Natural killer cell treated with Interleukin-12 subunit alpha and Interleukin-12 subunit beta and Interleukin-15 and Interleukin-18, amount 100 ng/mL, for 72 hours (primary cell): Measurements from ENCODE around the gene P3H1. TPM values are rescaled to one million over a fixed set of nuclear protein-coding genes. Genes with fewer than 3 reads are reported as not detected.
"Not testable (repeated sequence)": the region's sequence is repeated elsewhere in the genome, so short reads cannot be mapped to it uniquely, and the experiment has no call there.

Source experiments
- ATAC-seq, 2 donors: fragments of 150-1000 bp; cut with Tn5 transposase in 1 of 2; sonication (Bioruptor Pico), chemical (Tn5 transposase) in 1 of 2; 2 replicates each; pipeline ENCODE4 v1.10.0; 2021
- DNase-seq: peaks from one replicate; pipeline ENCODE4 v3.0.0; 2022; ENCODE audit warnings: low spot score
- H3K27ac Mint-ChIP-seq, 2 donors: 1 replicate in 1 of 2; 2 replicates in 1 of 2; pipeline ENCODE4 v1.8.0; 2022; ENCODE audit warnings: mixed read lengths in 2 of 2, mild to moderate bottlenecking in 1 of 2, moderate library complexity in 1 of 2
- H3K27me3 Mint-ChIP-seq, 2 donors: 1 replicate in 1 of 2; 2 replicates in 1 of 2; pipeline ENCODE4 v1.8.0; 2022; ENCODE audit warnings: mixed read lengths in 2 of 2
- H3K36me3 Mint-ChIP-seq: one replicate; pipeline ENCODE4 v1.8.0; 2022; ENCODE audit warnings: mixed read lengths
- H3K4me1 Mint-ChIP-seq, 2 donors: 1 replicate in 1 of 2; 2 replicates in 1 of 2; pipeline ENCODE4 v1.8.0; 2022; ENCODE audit warnings: low read depth in 2 of 2, mixed read lengths in 2 of 2, mild to moderate bottlenecking in 1 of 2
- H3K4me3 Mint-ChIP-seq: one replicate; pipeline ENCODE4 v1.8.0; 2022; ENCODE audit warnings: mixed read lengths
- H3K9me3 Mint-ChIP-seq: 2 replicates; pipeline ENCODE4 v1.8.0; 2022; ENCODE audit warnings: mixed read lengths
- total RNA-seq, 2 donors: library from RNA; stranded (reverse); gene quantifications; one replicate each; pipeline ENCODE4 v1.2.3, GENCODE V29; 2022

Gene P3H1
- total RNA-seq, 2 donors from 2014 or later = 35.7 to 52.3 TPM

GRCh38 chr1:42714441-42714840, 52.4 kb downstream of the P3H1 start:
- not testable (repeated sequence) for H3K27ac Mint-ChIP-seq, ATAC-seq, H3K9me3 Mint-ChIP-seq, H3K27me3 Mint-ChIP-seq, DNase-seq, H3K4me3 Mint-ChIP-seq
- Mint-ChIP-seq H3K4me1 (peaks cover 5 to 16% of the 10 kb centered on the region in 2 donors), H3K36me3 (peaks cover 52% of the 10 kb centered on the region)

- H3K4me3 Mint-ChIP-seq = no peak overlapping the region
- H3K27me3 Mint-ChIP-seq = no peaks in the 10 kb centered on the region
- peaks cover 54% of the 10 kb centered on the region for H3K36me3 Mint-ChIP-seq
- peaks cover 8% of the 10 kb centered on the region for H3K9me3 Mint-ChIP-seq
- H3K27ac Mint-ChIP-seq = no peak overlapping the region
- ATAC-seq = no peak
- DNase-seq = no peak
- H3K4me1 Mint-ChIP-seq = peaks cover 5 to 17% of the 10 kb centered on the region in 2 donors
These were observed 53.5 kb downstream of the P3H1 start for GRCh38 chr1:42713293-42713692.

GRCh38 chr1:42712808-42713207, 54.0 kb downstream of the P3H1 start:
- H3K27me3 Mint-ChIP-seq, ATAC-seq, H3K9me3 Mint-ChIP-seq, H3K4me3 Mint-ChIP-seq, H3K27ac Mint-ChIP-seq, DNase-seq: not testable (repeated sequence)
- H3K36me3 Mint-ChIP-seq = peaks cover 58% of the 10 kb centered on the region
- H3K4me1 Mint-ChIP-seq = peaks cover 5 to 17% of the 10 kb centered on the region in 2 donors

GRCh38 chr1:42703888-42704464, 62.9 kb downstream of the P3H1 start:
- Mint-ChIP-seq H3K27me3 (no peaks in the 10 kb centered on the region), H3K27ac (peak overlapping the region in 1 of 2 donors; percentile 71), H3K36me3 (peaks cover 35% of the 10 kb centered on the region), H3K4me1 (peaks cover 4 to 15% of the 10 kb centered on the region in 2 donors), H3K9me3 (no peaks in the 10 kb centered on the region), H3K4me3 (no peak overlapping the region)
- DNase-seq = no peak
- ATAC-seq = no peak

- DNase-seq = no peak
- Mint-ChIP-seq H3K27me3 (no peaks in the 10 kb centered on the region), H3K36me3 (peaks cover 58% of the 10 kb centered on the region), H3K27ac (peak overlapping the region in 1 of 2 donors; percentile 26), H3K9me3 (no peaks in the 10 kb centered on the region), H3K4me3 (no peak overlapping the region), H3K4me1 (peaks cover 16 to 30% of the 10 kb centered on the region in 2 donors)
- ATAC-seq = no peak
These were observed 66.8 kb downstream of the P3H1 start for GRCh38 chr1:42700006-42700405.

- Mint-ChIP-seq H3K36me3 (peaks cover 51% of the 10 kb centered on the region), H3K27me3 (no peaks in the 10 kb centered on the region), H3K9me3 (no peaks in the 10 kb centered on the region), H3K4me1 (peaks cover 24 to 29% of the 10 kb centered on the region in 2 donors), H3K4me3 (no peak overlapping the region), H3K27ac (peak overlapping the region; percentile 4 to 36)
- ATAC-seq (no peak), DNase-seq (no peak)
These were observed 68.6 kb downstream of the P3H1 start for GRCh38 chr1:42698081-42698813.

Other genes starting within 250 kb of the P3H1 start
- 100 to 1,000 TPM in 1 of 2 donors, 10 to 100 TPM in 1; 65.4 to 102 TPM for gene PPIH, start 108.6 kb downstream of the P3H1 start, total RNA-seq
- 100 to 1,000 TPM; 459 to 670 TPM for gene YBX1, start 84.6 kb downstream of the P3H1 start, total RNA-seq
- gene CLDN19, start 26.8 kb downstream of the P3H1 start, total RNA-seq = not detected
- gene C1orf50, start 221 bp upstream of the P3H1 start, total RNA-seq = 1 to 10 TPM; 8.7 to 9.5 TPM
- 1 to 10 TPM in 1 of 2 donors, under 1 TPM in 1; 0.55 to 1.9 TPM for gene TMEM269, start 18.0 kb upstream of the P3H1 start, total RNA-seq
- gene ERMAP, start 50.1 kb upstream of the P3H1 start, total RNA-seq = 1 to 10 TPM; 2.5 to 4.0 TPM
- 10 to 100 TPM in 1 of 2 donors, 1 to 10 TPM in 1; 8.4 to 10.7 TPM for gene SVBP, start 50.4 kb upstream of the P3H1 start, total RNA-seq
- gene ZNF691, start 79.6 kb upstream of the P3H1 start, total RNA-seq = 10 to 100 TPM; 10.1 to 14.0 TPM
- gene SLC2A1, start 191.8 kb upstream of the P3H1 start, total RNA-seq = 100 to 1,000 TPM; 105 to 131 TPM